Upper lobe of left lung (tissue), 6 donors: ENCODE measurements around the gene KIF1A. TPM values are rescaled to one million over a fixed set of nuclear protein-coding genes. Genes with fewer than 3 reads are reported as not detected.

Experiments used
- ATAC-seq, 2 donors: fragments of 200-7000 bp; cut with Tn5 transposase; one replicate each; pipeline ENCODE4 v1.9.1; 2022; ENCODE audit warnings: mild to moderate bottlenecking in 2 of 2, moderate library complexity in 2 of 2; ENCODE audit not compliant: low FRiP score in 2 of 2
- DNase-seq, 2 donors: peaks; one replicate each; pipeline ENCODE4 v3.0.0-alpha.2; 2019 to 2020
- H3K27ac ChIP-seq, 4 donors: fragments of 200-600 bp; sonication (generic); one replicate each; pipeline ENCODE4 v1.5.1; 2016 to 2019
- H3K27me3 ChIP-seq, 4 donors: fragments of 200-600 bp; sonication (generic); one replicate each; pipeline ENCODE4 v1.5.1; 2017 to 2019
- H3K36me3 ChIP-seq, 4 donors: fragments of 200-600 bp; sonication (generic); one replicate each; pipeline ENCODE4 v1.5.1; 2016 to 2019
- H3K4me1 ChIP-seq, 4 donors: fragments of 200-600 bp; sonication (generic); one replicate each; pipeline ENCODE4 v1.5.1; 2018 to 2019
- H3K4me3 ChIP-seq, 4 donors: fragments of 200-600 bp; sonication (generic); one replicate each; pipeline ENCODE4 v1.5.1; 2017 to 2019; ENCODE audit warnings: mild to moderate bottlenecking in 2 of 4, moderate library complexity in 1 of 4
- H3K9me3 ChIP-seq, 4 donors: fragments of 200-600 bp; sonication (generic); one replicate each; pipeline ENCODE4 v1.5.1; 2018 to 2019
- EP300 ChIP-seq, 4 donors: sonication (generic); formaldehyde crosslinking; IDR thresholded peaks; one replicate each; pipeline ENCODE4 v1.5.1; 2017; ENCODE audit warnings: antibody characterized with exemption in 4 of 4, control low read depth in 2 of 4
- POLR2A ChIP-seq, 4 donors: fragments of 450-650 bp; IDR thresholded peaks; one replicate each; pipeline ENCODE4 v1.5.1; 2016 to 2017; ENCODE audit warnings: antibody characterized with exemption in 4 of 4, mild to moderate bottlenecking in 2 of 4
- POLR2AphosphoS5 ChIP-seq, 2 donors: sonication (generic); formaldehyde crosslinking; IDR thresholded peaks; one replicate each; pipeline ENCODE4 v1.5.1; 2017; ENCODE audit warnings: antibody characterized with exemption in 2 of 2
- WGBS, 2 donors: methylation state at CpG; one replicate each; pipeline ENCODE4 v1.1.5; 2017 to 2018; 5-methylcytosine and 5-hydroxymethylcytosine counted together
- total RNA-seq, 6 donors: library from RNA; depleted of rRNA in 4 of 6; stranded (reverse); fragments of >200 nt in 4 of 6; gene quantifications; one replicate each; pipeline versions ENCODE4 v1.1.0 to v1.2.1, GENCODE V29; 2016 to 2021
- TF ChIP-seq, protein P1 (sequence below), 6 experiments: fragments of 450-650 bp in 4 of 6; fragments of 200-600 bp in 2 of 6; sonication (generic) in 2 of 6; IDR thresholded peaks; one replicate each; pipeline ENCODE4 v1.5.1; 2016 to 2019; ENCODE audit warnings: antibody characterized with exemption in 6 of 6
- donor health status: DM: no; HTN: no; CAD: no; lungs with moderate emphysema.
- donor health status: DM: no; HTN: yes; CAD: no; lungs with severe emphysema.

Gene KIF1A
- total RNA-seq, 6 donors from 2014 or later, result 0.15 to 1.2 (median 0.35) TPM; not detected in 2

DNA sequence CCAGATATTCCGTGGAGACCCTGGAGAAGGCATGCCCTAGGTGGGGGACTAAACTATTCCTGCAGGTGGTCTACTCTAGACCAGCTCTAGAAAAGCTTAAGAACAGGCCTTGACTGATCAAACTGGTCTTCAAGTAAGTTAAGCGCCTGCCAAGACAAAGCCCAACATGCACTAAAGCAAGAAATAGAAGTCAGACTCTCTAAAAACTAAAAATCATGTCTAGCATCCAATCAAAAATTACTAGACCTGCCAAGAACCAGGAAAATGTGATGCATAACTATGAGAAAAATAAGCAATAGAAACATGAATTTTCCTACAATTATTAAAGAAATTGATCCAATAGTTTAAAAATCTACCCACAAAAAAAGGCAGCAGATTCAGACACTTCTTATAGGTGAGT lies 13.6 kb downstream of the KIF1A start:
- ATAC-seq, result no peak
- Histone ChIP-seq H3K4me1 (no peaks in the 10 kb centered on the region), H3K27me3 (no peaks in the 10 kb centered on the region), H3K27ac (no peak overlapping the region), H3K9me3 (peaks cover 0 to 3% (median 0%) of the 10 kb centered on the region in 4 donors), H3K4me3 (no peak overlapping the region), H3K36me3 (no peaks in the 10 kb centered on the region)
- DNase-seq, result no peak
- 85 to 90% methylated on average over 2 of the region's 2 CpGs for WGBS, 2 donors
- TF ChIP-seq POLR2A (IDR thresholded peaks at IDR 0.05), result no peak
- TF ChIP-seq, protein P1, sequence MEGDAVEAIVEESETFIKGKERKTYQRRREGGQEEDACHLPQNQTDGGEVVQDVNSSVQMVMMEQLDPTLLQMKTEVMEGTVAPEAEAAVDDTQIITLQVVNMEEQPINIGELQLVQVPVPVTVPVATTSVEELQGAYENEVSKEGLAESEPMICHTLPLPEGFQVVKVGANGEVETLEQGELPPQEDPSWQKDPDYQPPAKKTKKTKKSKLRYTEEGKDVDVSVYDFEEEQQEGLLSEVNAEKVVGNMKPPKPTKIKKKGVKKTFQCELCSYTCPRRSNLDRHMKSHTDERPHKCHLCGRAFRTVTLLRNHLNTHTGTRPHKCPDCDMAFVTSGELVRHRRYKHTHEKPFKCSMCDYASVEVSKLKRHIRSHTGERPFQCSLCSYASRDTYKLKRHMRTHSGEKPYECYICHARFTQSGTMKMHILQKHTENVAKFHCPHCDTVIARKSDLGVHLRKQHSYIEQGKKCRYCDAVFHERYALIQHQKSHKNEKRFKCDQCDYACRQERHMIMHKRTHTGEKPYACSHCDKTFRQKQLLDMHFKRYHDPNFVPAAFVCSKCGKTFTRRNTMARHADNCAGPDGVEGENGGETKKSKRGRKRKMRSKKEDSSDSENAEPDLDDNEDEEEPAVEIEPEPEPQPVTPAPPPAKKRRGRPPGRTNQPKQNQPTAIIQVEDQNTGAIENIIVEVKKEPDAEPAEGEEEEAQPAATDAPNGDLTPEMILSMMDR (IDR thresholded peaks at IDR 0.05), result no peak
- TF ChIP-seq EP300 (IDR thresholded peaks at IDR 0.05), result no peak
- no peak for TF ChIP-seq POLR2AphosphoS5 (IDR thresholded peaks at IDR 0.05)

DNA sequence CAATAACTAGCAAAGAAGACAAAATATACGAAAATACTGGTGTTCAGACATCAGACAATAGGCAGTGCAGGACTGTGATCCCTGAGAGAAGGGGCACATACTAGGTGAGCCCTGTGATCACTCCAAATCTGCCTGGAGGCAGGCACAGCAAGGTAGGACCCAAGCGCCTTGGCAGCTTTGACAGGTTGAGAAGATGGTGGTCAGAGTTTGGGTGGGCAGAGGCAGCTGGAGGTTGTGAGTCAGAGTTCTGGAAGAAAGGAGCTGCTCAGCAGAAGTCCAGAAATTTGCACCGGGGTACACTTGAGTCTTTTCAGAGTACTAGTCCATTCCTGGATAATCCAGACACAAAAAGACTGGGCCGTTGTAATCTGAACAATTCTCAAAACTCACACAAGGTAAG lies 14.0 kb downstream of the KIF1A start:
- 82 to 88% methylated on average over 4 of the region's 4 CpGs for WGBS, 2 donors

GRCh38 chr2:240803191-240803590 lies 16.8 kb downstream of the KIF1A start:
- WGBS, 2 donors, result 84 to 85% methylated on average over 8 of the region's 8 CpGs
- Histone ChIP-seq H3K4me3 (no peak overlapping the region), H3K27ac (no peak overlapping the region), H3K27me3 (no peaks in the 10 kb centered on the region), H3K9me3 (peaks cover 0 to 3% (median 0%) of the 10 kb centered on the region in 4 donors), H3K4me1 (no peaks in the 10 kb centered on the region), H3K36me3 (no peaks in the 10 kb centered on the region)
- DNase-seq (no peak), ATAC-seq (no peak)
- no peak for TF ChIP-seq POLR2A (IDR thresholded peaks at IDR 0.05)
- no peak for TF ChIP-seq POLR2AphosphoS5 (IDR thresholded peaks at IDR 0.05)
- no peak for TF ChIP-seq EP300 (IDR thresholded peaks at IDR 0.05)

More for the DNA sequence above, 14.0 kb downstream of the KIF1A start:
- DNase-seq (no peak), ATAC-seq (no peak)
- Histone ChIP-seq H3K9me3 (peaks cover 0 to 3% (median 0%) of the 10 kb centered on the region in 4 donors), H3K4me1 (no peaks in the 10 kb centered on the region), H3K27ac (no peak overlapping the region), H3K4me3 (no peak overlapping the region), H3K27me3 (no peaks in the 10 kb centered on the region), H3K36me3 (no peaks in the 10 kb centered on the region)
- TF ChIP-seq, protein P1 (IDR thresholded peaks at IDR 0.05), result no peak
- no peak for TF ChIP-seq POLR2AphosphoS5 (IDR thresholded peaks at IDR 0.05)
- no peak for TF ChIP-seq POLR2A (IDR thresholded peaks at IDR 0.05)
- TF ChIP-seq EP300 (IDR thresholded peaks at IDR 0.05), result no peak

DNA sequence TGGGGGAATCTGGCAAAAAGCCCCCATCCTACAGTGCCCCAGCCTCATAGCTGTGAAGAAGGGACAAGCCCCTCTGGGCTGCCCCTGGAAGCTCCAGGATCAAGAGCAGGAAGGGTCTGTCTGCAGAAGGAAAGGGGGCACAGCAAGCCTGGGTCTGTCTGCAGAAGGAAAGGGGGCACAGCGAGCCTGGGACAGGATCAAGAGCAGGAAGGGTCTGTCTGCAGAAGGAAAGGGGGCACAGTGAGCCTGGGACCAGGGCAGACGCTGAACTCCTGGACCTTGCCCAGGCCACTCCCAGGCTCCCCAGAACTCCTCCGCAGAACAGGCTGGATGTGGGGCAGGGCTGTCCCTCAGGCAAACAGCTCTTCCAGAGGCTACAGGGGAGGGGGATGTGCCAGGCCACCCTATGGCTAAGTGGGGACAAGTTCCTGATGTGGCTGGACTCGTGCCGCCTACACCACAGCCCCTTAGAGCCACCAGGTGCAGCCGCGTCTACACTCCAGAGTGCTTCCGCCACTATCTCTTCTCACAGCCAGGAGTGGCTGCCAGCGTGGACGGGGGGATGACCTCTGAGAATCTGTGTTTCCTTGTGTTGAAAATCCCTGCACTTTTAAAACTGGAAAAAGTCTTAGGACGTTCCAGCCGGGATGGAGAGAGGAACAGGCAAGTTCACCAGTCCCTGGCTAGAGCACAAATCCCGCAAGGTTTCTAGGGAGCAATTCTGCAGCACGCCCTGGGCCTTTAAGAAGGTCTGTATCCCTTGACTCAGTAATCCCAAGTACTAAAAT lies 20.8 kb downstream of the KIF1A start:
- TF ChIP-seq EP300 (IDR thresholded peaks at IDR 0.05) (no peak), POLR2AphosphoS5 (IDR thresholded peaks at IDR 0.05) (no peak), POLR2A (IDR thresholded peaks at IDR 0.05) (no peak)
- TF ChIP-seq, protein P1 (IDR thresholded peaks at IDR 0.05), result no peak
- 74 to 84% methylated on average over 12 to 14 of the region's 14 CpGs for WGBS, 2 donors
- no peaks in the 10 kb centered on the region for H3K27me3 ChIP-seq
- H3K4me3 ChIP-seq, result no peak overlapping the region
- no peaks in the 10 kb centered on the region for H3K36me3 ChIP-seq
- no peaks in the 10 kb centered on the region for H3K9me3 ChIP-seq
- ATAC-seq, result peak in 1 of 2 donors; percentile 42
- DNase-seq, result no peak
- no peak overlapping the region for H3K27ac ChIP-seq
- H3K4me1 ChIP-seq, result no peaks in the 10 kb centered on the region

GRCh38 chr2:240798327-240798905 lies 21.6 kb downstream of the KIF1A start:
- TF ChIP-seq POLR2AphosphoS5 (IDR thresholded peaks at IDR 0.05), result no peak
- TF ChIP-seq POLR2A (IDR thresholded peaks at IDR 0.05), result no peak
- TF ChIP-seq, protein P1 (IDR thresholded peaks at IDR 0.05), result no peak
- no peak for TF ChIP-seq EP300 (IDR thresholded peaks at IDR 0.05)
- WGBS, 2 donors, result 80 to 84% methylated on average over 17 of the region's 17 CpGs
- H3K27me3 ChIP-seq, result no peaks in the 10 kb centered on the region

More at GRCh38 chr2:240798327-240798905, 21.6 kb downstream of the KIF1A start:
- ATAC-seq (no peak), DNase-seq (peak in 1 of 2 donors; percentile 16)
- Histone ChIP-seq H3K4me1 (no peaks in the 10 kb centered on the region), H3K27ac (no peak overlapping the region), H3K4me3 (no peak overlapping the region), H3K36me3 (no peaks in the 10 kb centered on the region), H3K9me3 (no peaks in the 10 kb centered on the region)
